Uterus (tissue), 4 donors: ENCODE measurements around the gene MSRB2. TPM values are rescaled to one million over a fixed set of nuclear protein-coding genes. Genes with fewer than 3 reads are reported as not detected.

ENCODE experiments used
- DNase-seq, 2 donors: peaks; one replicate each; pipeline ENCODE4 v3.0.0-alpha.2; 2019 to 2020
- H3K27ac ChIP-seq, 2 donors: fragments of 200-600 bp; sonication (generic); 1 replicate in 1 of 2; 2 replicates in 1 of 2; pipeline ENCODE4 v1.5.1; 2016 to 2018
- H3K27me3 ChIP-seq, 2 donors: fragments of 200-600 bp; sonication (generic); one replicate each; pipeline ENCODE4 v1.5.1; 2018 to 2019; ENCODE audit warnings: control low read depth in 1 of 2
- H3K36me3 ChIP-seq, 2 donors: fragments of 200-600 bp; sonication (generic); one replicate each; pipeline ENCODE4 v1.5.1; 2019; ENCODE audit warnings: control low read depth in 1 of 2
- H3K4me1 ChIP-seq, 2 donors: fragments of 200-600 bp; sonication (generic); one replicate each; pipeline ENCODE4 v1.5.1; 2018 to 2019; ENCODE audit warnings: control low read depth in 1 of 2
- H3K4me3 ChIP-seq, 2 donors: fragments of 200-600 bp; sonication (generic); 1 replicate in 1 of 2; 2 replicates in 1 of 2; pipeline ENCODE4 v1.5.1; 2018 to 2019; ENCODE audit warnings: mild to moderate bottlenecking in 1 of 2
- H3K9me3 ChIP-seq, 2 donors: fragments of 200-600 bp; sonication (generic); one replicate each; pipeline ENCODE4 v1.5.1; 2019; ENCODE audit warnings: control low read depth in 1 of 2
- POLR2A ChIP-seq, 2 donors: fragments of 450-650 bp; IDR thresholded peaks; one replicate each; pipeline ENCODE4 v1.6.1; 2016; ENCODE audit warnings: antibody characterized with exemption in 2 of 2, mild to moderate bottlenecking in 1 of 2, moderate library complexity in 1 of 2
- intact Hi-C: fragments of 100-400 bp; cut with DNase I; formaldehyde crosslinking; loops from one replicate; pipeline ENCODE4 v1.15.1; 2023; ENCODE audit warnings: low total_unique reads
- total RNA-seq, 4 donors: library from RNA; depleted of rRNA in 3 of 4; stranded (reverse); fragments of >200 nt in 3 of 4; gene quantifications; one replicate each; pipeline versions ENCODE4 v1.1.0 to v1.2.4, GENCODE V29; 2014 to 2023
- TF ChIP-seq, protein P1 (sequence below), 4 experiments: fragments of 200-600 bp in 2 of 4; fragments of 450-650 bp in 2 of 4; sonication (generic) in 2 of 4; IDR thresholded peaks; one replicate each; pipeline ENCODE4 v1.5.1; 2016 to 2019; ENCODE audit warnings: antibody characterized with exemption in 4 of 4, mild to moderate bottlenecking in 2 of 4, moderate library complexity in 1 of 4
- donor health status: DM: yes; HTN: yes; CAD: no.

Gene MSRB2
- total RNA-seq, 4 donors from 2014 or later, result 14.6 to 36.9 (median 24.3) TPM

DNA sequence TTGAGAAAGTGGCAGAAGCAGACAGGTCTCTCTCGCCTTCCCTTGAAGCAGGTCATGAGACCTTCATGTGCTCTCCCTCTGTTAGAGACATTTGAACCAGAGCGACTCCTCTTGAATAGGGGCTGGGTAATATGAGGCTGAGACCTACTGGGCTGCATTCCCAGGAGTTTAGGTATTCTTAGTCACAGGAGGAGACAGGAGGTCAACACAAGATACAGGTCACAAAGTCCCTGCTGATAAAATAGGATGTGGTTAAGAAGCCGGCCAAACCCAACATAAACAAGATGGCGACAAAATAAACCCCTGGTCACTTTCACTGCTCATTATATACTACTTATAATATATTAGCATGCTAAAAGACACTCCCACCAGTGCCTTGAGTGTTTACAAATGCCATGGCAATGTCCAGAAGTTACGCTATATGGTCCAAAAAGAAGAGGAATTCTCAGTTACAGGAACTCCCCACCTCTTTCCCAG, 43.5 kb upstream of the MSRB2 start:
- Histone ChIP-seq H3K4me3 (no peak overlapping the region), H3K9me3 (no peaks in the 10 kb centered on the region), H3K36me3 (no peaks in the 10 kb centered on the region), H3K4me1 (no peaks in the 10 kb centered on the region), H3K27ac (no peak overlapping the region), H3K27me3 (no peaks in the 10 kb centered on the region)
- intact Hi-C loops, result no loop called here
- no peak for DNase-seq
- TF ChIP-seq, protein P1, sequence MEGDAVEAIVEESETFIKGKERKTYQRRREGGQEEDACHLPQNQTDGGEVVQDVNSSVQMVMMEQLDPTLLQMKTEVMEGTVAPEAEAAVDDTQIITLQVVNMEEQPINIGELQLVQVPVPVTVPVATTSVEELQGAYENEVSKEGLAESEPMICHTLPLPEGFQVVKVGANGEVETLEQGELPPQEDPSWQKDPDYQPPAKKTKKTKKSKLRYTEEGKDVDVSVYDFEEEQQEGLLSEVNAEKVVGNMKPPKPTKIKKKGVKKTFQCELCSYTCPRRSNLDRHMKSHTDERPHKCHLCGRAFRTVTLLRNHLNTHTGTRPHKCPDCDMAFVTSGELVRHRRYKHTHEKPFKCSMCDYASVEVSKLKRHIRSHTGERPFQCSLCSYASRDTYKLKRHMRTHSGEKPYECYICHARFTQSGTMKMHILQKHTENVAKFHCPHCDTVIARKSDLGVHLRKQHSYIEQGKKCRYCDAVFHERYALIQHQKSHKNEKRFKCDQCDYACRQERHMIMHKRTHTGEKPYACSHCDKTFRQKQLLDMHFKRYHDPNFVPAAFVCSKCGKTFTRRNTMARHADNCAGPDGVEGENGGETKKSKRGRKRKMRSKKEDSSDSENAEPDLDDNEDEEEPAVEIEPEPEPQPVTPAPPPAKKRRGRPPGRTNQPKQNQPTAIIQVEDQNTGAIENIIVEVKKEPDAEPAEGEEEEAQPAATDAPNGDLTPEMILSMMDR (IDR thresholded peaks at IDR 0.05), result no peak
- TF ChIP-seq POLR2A (IDR thresholded peaks at IDR 0.05), result no peak

DNA sequence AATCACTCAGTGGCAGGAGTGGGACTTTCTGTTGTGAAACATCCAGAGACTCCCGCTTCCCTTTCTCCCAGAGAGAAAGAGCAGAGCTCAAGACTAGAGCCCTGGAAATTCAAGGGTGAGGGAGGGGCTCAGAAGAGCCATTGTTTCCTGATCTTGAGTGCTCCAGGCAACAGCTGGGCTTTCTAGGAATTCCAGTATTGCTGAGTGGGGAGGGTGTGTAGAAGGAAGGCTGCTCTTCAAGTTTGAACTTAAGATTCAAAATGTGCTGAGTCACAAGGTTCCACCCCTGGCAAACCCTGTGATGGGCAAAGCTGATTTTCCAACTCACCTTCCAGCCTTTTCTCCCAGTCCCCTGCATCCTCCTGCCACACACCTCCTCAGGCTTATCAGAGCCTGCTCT, 42.3 kb upstream of the MSRB2 start:
- Histone ChIP-seq H3K27me3 (no peaks in the 10 kb centered on the region), H3K36me3 (no peaks in the 10 kb centered on the region), H3K4me3 (no peak overlapping the region), H3K4me1 (no peaks in the 10 kb centered on the region), H3K27ac (no peak overlapping the region), H3K9me3 (no peaks in the 10 kb centered on the region)
- DNase-seq, result no peak
- intact Hi-C loops, result no loop called here
- TF ChIP-seq POLR2A (IDR thresholded peaks at IDR 0.05), result no peak
- TF ChIP-seq, protein P1 (IDR thresholded peaks at IDR 0.05), result no peak

DNA sequence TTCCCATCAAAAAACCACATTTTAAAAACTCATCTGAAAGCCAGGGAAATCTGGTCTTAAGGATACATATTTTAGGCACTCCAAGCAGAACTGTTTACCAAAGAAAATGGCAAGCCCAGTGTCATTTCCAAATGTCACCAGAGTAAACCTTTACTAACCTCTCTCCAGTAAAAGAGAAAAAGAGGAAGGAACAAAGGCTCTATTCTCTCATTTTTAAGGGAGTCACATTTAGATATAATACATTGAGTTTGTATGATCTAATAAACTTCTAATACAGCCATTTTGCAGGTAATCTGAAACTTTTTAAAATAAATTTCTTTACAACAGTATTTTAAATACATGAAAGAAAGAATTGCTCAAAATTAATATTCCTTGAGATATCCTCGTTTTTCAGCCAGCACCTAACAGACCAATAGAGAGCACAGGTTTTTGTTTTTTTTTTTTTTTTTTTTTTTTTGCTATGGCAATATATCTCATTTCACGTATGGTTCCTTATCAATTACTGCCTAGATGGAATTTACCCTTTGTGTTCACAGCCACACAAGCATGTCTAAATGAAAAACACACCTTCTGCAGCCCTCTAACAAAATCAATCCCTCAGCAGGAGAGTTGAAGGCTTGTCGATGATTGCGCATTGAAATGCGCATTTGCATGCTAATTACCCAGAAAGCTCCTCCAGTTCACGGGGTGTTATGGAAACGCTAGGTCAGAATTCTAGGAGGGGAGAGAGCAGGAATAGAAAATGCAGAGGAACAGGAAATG, 39.8 kb upstream of the MSRB2 start:
- no peaks in the 10 kb centered on the region for H3K9me3 ChIP-seq
- H3K4me1 ChIP-seq, result no peaks in the 10 kb centered on the region
- TF ChIP-seq POLR2A (IDR thresholded peaks at IDR 0.05), result no peak
- TF ChIP-seq, protein P1 (IDR thresholded peaks at IDR 0.05), result no peak
- intact Hi-C loops, result no loop called here
- DNase-seq, result no peak
- H3K27me3 ChIP-seq, result no peaks in the 10 kb centered on the region
- H3K4me3 ChIP-seq, result no peak overlapping the region
- no peak overlapping the region for H3K27ac ChIP-seq
- no peaks in the 10 kb centered on the region for H3K36me3 ChIP-seq

DNA sequence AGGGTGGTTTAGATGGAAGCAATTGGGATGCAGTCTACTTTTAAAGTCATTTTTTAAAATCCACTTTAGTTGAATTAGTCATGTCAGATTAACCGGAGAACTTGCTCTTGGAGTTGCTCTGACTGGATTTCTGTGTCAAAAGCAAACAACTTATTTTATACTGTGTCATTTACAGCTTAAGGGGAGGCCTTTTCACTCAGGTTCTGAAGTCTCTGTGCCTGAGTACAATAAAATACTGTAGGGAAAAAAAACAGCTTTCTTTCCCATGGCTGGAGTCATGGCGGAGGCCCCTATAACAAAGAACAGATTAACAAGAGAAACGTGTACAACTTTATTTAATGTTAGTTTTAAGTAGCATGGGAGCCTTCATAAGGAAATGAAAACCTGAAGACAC, 39.2 kb upstream of the MSRB2 start:
- no peaks in the 10 kb centered on the region for H3K9me3 ChIP-seq
- H3K4me1 ChIP-seq, result no peaks in the 10 kb centered on the region
- intact Hi-C loops, result no loop called here
- no peaks in the 10 kb centered on the region for H3K27me3 ChIP-seq
- no peaks in the 10 kb centered on the region for H3K36me3 ChIP-seq
- H3K27ac ChIP-seq, result no peak overlapping the region
- H3K4me3 ChIP-seq, result no peak overlapping the region
- TF ChIP-seq POLR2A (IDR thresholded peaks at IDR 0.05), result no peak
- TF ChIP-seq, protein P1 (IDR thresholded peaks at IDR 0.05), result no peak
- no peak for DNase-seq

DNA sequence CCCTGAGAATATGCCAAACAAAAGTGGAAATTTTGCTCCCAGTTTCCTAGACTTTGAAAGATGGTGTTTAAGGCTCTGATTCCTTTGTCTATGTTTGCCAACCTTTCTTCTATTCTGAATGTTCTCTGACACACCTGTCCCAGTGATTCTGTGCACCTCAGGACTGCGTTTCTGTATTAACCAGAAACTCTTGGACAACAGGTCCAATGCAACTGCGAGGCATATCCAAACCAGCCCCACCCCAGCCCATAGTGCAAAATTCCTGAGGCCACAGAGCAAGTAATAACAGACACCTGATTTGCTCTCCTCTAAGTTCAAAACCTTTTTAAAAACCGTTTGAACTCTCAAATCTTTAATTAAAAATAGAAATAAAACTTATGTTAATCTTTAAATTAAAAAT, 37.0 kb upstream of the MSRB2 start:
- H3K4me1 ChIP-seq, result no peaks in the 10 kb centered on the region
- H3K36me3 ChIP-seq, result no peaks in the 10 kb centered on the region
- H3K4me3 ChIP-seq, result no peak overlapping the region
- no peak overlapping the region for H3K27ac ChIP-seq
- no peaks in the 10 kb centered on the region for H3K9me3 ChIP-seq
- H3K27me3 ChIP-seq, result no peaks in the 10 kb centered on the region
- DNase-seq, result no peak
- TF ChIP-seq, protein P1 (IDR thresholded peaks at IDR 0.05), result no peak
- TF ChIP-seq POLR2A (IDR thresholded peaks at IDR 0.05), result no peak
- intact Hi-C loops, result no loop called here
